Adipocyte (in vitro differentiated cells): ENCODE measurements around the gene GFOD2.
"Not testable (repeated sequence)": the region's sequence is repeated elsewhere in the genome, so short reads cannot be mapped to it uniquely, and the experiment has no call there.

Source experiments
- DNase-seq: peaks from one replicate; pipeline ENCODE4 v3.0.0-alpha.2; 2015; ENCODE audit warnings: low read depth
- H3K27me3 ChIP-seq: replicated peaks from 2 replicates; pipeline ENCODE4 v1.7.0; 2013; ENCODE audit warnings: mild to moderate bottlenecking, low read length, moderate library complexity; ENCODE audit not compliant: control insufficient read depth, insufficient read depth
- H3K36me3 ChIP-seq: 2 replicates; pipeline ENCODE4 v1.7.0; 2013; ENCODE audit warnings: low read length, mild to moderate bottlenecking, moderate library complexity; ENCODE audit not compliant: control insufficient read depth, insufficient read depth, severe bottlenecking
- H3K4me1 ChIP-seq: 2 replicates; pipeline ENCODE4 v1.7.0; 2013; ENCODE audit warnings: mild to moderate bottlenecking, low read length, moderate library complexity; ENCODE audit not compliant: control insufficient read depth, insufficient read depth
- H3K4me3 ChIP-seq: 2 replicates; pipeline ENCODE4 v1.7.0; 2013; ENCODE audit warnings: mild to moderate bottlenecking, low read length, moderate library complexity
- H3K9ac ChIP-seq: 2 replicates; pipeline ENCODE4 v1.7.0; 2013; ENCODE audit warnings: mild to moderate bottlenecking, low read length, moderate library complexity
- H3K9me3 ChIP-seq: 2 replicates; pipeline ENCODE4 v1.7.0; 2013; ENCODE audit warnings: mild to moderate bottlenecking, low read length, moderate library complexity; ENCODE audit not compliant: control insufficient read depth

Gene GFOD2

DNA sequence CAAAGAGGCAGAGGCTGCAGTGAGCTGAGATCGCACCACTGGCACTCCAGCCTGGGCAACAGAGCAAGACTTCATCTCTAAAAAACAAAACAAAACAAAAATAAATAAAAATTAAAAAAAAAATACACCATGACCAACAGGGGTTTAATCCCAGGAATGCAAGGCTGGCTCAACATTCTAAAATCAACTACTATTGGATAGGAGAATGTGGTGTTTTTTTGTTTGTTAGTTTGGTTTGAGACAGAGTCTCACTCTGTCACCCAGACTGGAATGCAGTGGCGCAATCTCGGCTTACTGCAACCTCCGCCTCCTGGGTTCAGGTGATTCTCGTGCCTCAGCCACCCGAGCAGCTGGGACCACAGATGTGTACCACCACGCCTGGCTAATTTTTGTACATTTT lies 19.9 kb downstream of the GFOD2 start:
- Histone ChIP-seq H3K36me3 (no peaks in the 10 kb centered on the region), H3K4me1 (no peaks in the 10 kb centered on the region), H3K27me3 (no peaks in the 10 kb centered on the region), H3K9me3 (no peaks in the 10 kb centered on the region), H3K4me3 (no peak overlapping the region), H3K9ac (no peak overlapping the region)
- no peak for DNase-seq

- DNase-seq, result no peak
- peaks cover 11% of the 10 kb centered on the region for H3K4me1 ChIP-seq
- H3K9ac ChIP-seq, result no peak overlapping the region
- no peak overlapping the region for H3K4me3 ChIP-seq
- H3K27me3 ChIP-seq, result no peaks in the 10 kb centered on the region
- H3K9me3 ChIP-seq, result no peaks in the 10 kb centered on the region
- H3K36me3 ChIP-seq, result no peaks in the 10 kb centered on the region
Observed at GRCh38 chr16:67697422-67698185, 21.5 kb downstream of the GFOD2 start.

DNA sequence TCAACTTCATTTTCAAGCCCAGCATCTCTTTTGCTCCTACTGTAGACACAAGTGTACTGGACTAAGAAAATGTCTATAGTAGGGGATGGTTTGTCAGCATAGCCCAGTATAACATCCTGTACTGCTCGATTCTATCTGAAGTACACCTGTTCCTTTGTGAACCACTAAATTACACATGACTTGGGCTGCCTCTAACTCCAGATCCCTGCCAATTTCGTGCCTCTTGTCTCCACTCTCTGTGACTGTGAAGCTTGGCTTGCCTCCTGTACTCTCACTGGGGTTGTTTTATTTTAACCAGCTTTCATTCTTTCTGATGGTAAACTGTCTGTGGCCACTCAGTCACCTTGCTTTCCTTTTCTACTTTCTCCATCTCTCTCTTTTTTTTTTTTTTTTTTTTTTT lies 24.5 kb downstream of the GFOD2 start:
- Histone ChIP-seq H3K36me3 (no peaks in the 10 kb centered on the region), H3K27me3 (no peaks in the 10 kb centered on the region), H3K4me3 (no peak overlapping the region), H3K9me3 (no peaks in the 10 kb centered on the region), H3K4me1 (peaks cover 11% of the 10 kb centered on the region), H3K9ac (no peak overlapping the region)
- DNase-seq, result no peak

DNA sequence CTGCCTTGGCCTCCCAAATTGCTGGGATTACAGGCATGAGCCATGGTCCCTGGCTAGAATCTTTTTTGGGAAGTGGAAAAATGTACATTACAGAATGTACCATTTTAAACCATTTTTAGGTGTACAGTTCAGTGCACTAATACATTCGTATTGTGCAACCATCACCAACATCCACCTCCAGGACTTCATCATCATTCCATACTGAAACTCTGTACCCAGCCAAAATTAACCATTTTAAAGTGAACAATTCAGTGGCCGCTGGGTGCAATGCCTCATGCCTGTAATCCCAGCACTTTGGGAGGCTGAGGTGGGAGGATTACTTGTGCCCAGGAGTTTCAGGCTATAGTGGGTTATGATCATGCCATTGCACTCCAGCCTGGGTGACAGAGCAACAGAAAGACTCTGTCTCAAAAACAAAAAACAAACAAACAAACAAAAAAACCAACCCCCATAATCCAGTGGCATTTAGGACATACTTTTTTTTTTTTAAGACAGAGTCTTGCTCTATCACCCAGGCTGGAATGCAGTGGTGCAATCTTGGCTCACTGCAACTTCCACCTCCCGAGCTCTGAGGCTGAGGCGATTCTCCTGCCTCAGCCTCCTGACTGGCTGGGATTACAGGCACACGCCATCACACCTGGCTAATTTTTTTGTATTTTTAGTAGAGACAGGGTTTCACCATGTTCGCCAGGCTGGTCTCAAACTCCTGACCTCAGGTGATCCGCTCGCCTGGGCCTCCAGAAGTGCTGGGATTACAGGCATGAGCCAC lies 25.4 kb downstream of the GFOD2 start:
- not testable (repeated sequence) for H3K36me3 ChIP-seq, DNase-seq, H3K9me3 ChIP-seq, H3K4me3 ChIP-seq, H3K9ac ChIP-seq, H3K27me3 ChIP-seq
- peaks cover 11% of the 10 kb centered on the region for H3K4me1 ChIP-seq

DNA sequence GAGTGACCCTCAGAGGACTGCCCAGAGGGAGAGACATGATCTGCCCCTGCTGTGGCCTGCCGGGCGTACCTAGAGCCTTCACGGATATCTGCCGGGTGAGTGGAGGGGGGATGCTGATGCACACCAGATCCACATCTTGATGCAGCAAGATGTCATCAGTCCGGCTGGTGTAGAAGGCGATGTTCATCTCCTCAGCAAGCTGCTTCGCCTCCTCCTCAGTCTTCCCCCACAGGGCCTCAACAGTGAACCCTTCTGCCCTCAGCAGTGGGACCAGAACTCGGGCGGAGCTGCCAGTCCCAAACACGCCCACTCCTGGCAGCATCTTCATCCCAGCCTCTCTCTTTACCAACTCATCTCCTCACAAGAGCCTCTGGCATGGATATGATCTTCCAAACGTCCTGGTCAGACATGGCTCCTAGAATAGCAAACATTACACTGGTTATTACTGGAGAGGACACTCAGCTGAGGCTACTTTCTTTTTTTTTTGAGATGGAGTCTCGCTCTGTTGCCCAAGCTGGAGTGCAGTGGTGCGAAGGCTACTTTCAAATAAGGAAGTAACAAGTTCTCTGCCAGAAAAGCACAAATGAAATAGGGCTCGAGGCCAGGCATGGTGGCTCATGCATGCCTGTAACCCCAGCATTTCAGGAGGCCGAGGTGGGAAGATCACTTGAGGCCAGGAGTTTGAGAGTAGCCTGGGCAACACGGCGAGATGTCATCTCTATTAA lies 33.6 kb downstream of the GFOD2 start:
- DNase-seq, result no peak
- H3K27me3 ChIP-seq, result no peaks in the 10 kb centered on the region
- no peaks in the 10 kb centered on the region for H3K9me3 ChIP-seq
- H3K4me1 ChIP-seq, result no peaks in the 10 kb centered on the region
- no peak overlapping the region for H3K4me3 ChIP-seq
- H3K36me3 ChIP-seq, result peaks cover 15% of the 10 kb centered on the region
- no peak overlapping the region for H3K9ac ChIP-seq

DNA sequence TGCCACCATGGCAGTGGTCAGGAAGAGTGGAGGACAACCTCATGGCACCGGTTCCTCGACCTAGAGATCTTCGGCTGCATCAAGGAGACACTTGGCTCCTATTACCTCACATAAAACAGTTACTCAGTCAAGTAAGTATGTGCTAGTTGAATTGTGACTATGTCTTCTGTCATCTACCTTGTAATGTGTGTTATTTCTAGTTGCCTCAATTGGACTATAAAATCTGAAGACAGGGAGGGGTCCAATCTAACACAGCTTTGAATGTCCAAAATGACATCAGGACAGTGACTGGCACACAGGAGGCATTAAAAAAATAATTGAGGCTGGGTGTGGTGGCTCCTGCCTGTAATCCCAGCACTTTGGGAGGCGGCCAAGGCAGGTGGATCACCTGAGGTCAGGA lies 35.3 kb downstream of the GFOD2 start:
- H3K4me3 ChIP-seq, result no peak overlapping the region
- H3K9me3 ChIP-seq, result no peaks in the 10 kb centered on the region
- no peaks in the 10 kb centered on the region for H3K27me3 ChIP-seq
- H3K4me1 ChIP-seq, result peaks cover 3% of the 10 kb centered on the region
- H3K9ac ChIP-seq, result no peak overlapping the region
- DNase-seq, result no peak
- peaks cover 15% of the 10 kb centered on the region for H3K36me3 ChIP-seq

GRCh38 chr16:67679935-67680897 lies 38.9 kb downstream of the GFOD2 start:
- Histone ChIP-seq H3K9ac (no peak overlapping the region), H3K4me3 (no peak overlapping the region), H3K36me3 (peaks cover 12% of the 10 kb centered on the region), H3K9me3 (no peaks in the 10 kb centered on the region), H3K4me1 (peaks cover 21% of the 10 kb centered on the region), H3K27me3 (no peaks in the 10 kb centered on the region)
- DNase-seq, result no peak

- peaks cover 33% of the 10 kb centered on the region for H3K4me1 ChIP-seq
- no peak overlapping the region for H3K9ac ChIP-seq
- no peak overlapping the region for H3K4me3 ChIP-seq
- no peaks in the 10 kb centered on the region for H3K27me3 ChIP-seq
- no peak for DNase-seq
- H3K36me3 ChIP-seq, result peaks cover 5% of the 10 kb centered on the region
- no peaks in the 10 kb centered on the region for H3K9me3 ChIP-seq
Observed at GRCh38 chr16:67678354-67679023, 40.6 kb downstream of the GFOD2 start.

DNA sequence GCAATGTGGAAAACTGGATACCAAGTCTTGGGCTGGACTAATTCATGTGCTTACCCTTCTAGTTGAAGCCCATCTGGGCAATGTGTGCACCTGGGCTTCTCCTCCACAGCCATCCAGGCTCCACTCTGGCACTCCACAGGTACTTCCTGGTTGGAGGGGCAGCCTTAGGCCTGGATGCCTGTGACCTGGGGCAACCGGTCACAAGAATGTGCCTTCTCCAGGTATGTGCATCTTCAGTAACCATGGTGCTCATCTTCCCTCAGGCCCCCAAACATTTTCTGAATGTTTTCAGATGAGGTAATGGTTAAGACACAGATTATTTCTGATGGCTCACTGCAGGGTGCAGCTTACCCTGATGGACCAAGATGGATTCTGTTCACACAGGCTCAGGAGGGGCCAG lies 41.4 kb downstream of the GFOD2 start:
- peaks cover 3% of the 10 kb centered on the region for H3K36me3 ChIP-seq
- no peak for DNase-seq
- peaks cover 41% of the 10 kb centered on the region for H3K4me1 ChIP-seq
- no peak overlapping the region for H3K4me3 ChIP-seq
- H3K27me3 ChIP-seq, result no peaks in the 10 kb centered on the region
- no peaks in the 10 kb centered on the region for H3K9me3 ChIP-seq
- H3K9ac ChIP-seq, result no peak overlapping the region

GRCh38 chr16:67676939-67677338 lies 42.2 kb downstream of the GFOD2 start:
- no peaks in the 10 kb centered on the region for H3K9me3 ChIP-seq
- no peak for DNase-seq
- H3K4me3 ChIP-seq, result no peak overlapping the region
- H3K9ac ChIP-seq, result peak overlapping the region; percentile 23
- H3K27me3 ChIP-seq, result no peaks in the 10 kb centered on the region
- no peaks in the 10 kb centered on the region for H3K36me3 ChIP-seq
- H3K4me1 ChIP-seq, result peaks cover 41% of the 10 kb centered on the region
